ENCODE measurements around the gene FKBP5.

GRCh38 chr6:35724471-35724870 is 35.8 kb upstream of the FKBP5 start:
- TF ChIP-seq POLR2AphosphoS5 (IDR thresholded peaks at IDR 0.05) (no peak), EP300 (conservative IDR thresholded peaks at IDR 0.05; ENCODE audit: poor library complexity, severe bottlenecking) (no peak), RAD21 (conservative IDR thresholded peaks at IDR 0.05) (no peak), TAF1 (IDR thresholded peaks at IDR 0.05; ENCODE audit: low read depth) (no peak)
- TF ChIP-seq, protein P1, sequence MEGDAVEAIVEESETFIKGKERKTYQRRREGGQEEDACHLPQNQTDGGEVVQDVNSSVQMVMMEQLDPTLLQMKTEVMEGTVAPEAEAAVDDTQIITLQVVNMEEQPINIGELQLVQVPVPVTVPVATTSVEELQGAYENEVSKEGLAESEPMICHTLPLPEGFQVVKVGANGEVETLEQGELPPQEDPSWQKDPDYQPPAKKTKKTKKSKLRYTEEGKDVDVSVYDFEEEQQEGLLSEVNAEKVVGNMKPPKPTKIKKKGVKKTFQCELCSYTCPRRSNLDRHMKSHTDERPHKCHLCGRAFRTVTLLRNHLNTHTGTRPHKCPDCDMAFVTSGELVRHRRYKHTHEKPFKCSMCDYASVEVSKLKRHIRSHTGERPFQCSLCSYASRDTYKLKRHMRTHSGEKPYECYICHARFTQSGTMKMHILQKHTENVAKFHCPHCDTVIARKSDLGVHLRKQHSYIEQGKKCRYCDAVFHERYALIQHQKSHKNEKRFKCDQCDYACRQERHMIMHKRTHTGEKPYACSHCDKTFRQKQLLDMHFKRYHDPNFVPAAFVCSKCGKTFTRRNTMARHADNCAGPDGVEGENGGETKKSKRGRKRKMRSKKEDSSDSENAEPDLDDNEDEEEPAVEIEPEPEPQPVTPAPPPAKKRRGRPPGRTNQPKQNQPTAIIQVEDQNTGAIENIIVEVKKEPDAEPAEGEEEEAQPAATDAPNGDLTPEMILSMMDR (IDR thresholded peaks at IDR 0.05; ENCODE audit: poor library complexity, severe bottlenecking), result no peak

All from neural cell (in vitro differentiated cells).